NT2/D1 (cell line): ENCODE measurements around the gene KNCN.

ENCODE experiments used
- DNase-seq: peaks from one replicate; pipeline ENCODE4 v3.0.0-alpha.2; 2011; ENCODE audit warnings: low read depth, low spot score
- H3K27me3 ChIP-seq: 2 replicates; pipeline ENCODE4 v1.6.0; 2011; ENCODE audit warnings: mild to moderate bottlenecking; ENCODE audit not compliant: insufficient read length, insufficient read depth
- H3K36me3 ChIP-seq: 2 replicates; pipeline ENCODE4 v1.6.1; 2011; ENCODE audit warnings: mild to moderate bottlenecking, low read length, mixed read lengths; ENCODE audit not compliant: insufficient read depth, insufficient read length
- H3K4me1 ChIP-seq: 2 replicates; pipeline ENCODE4 v1.5.1; 2011; ENCODE audit not compliant: insufficient read depth, insufficient read length
- H3K4me3 ChIP-seq: 2 replicates; pipeline ENCODE4 v1.5.1; 2011; ENCODE audit warnings: low read depth; ENCODE audit not compliant: insufficient read length
- H3K9ac ChIP-seq: 2 replicates; pipeline ENCODE4 v1.6.0; 2011; ENCODE audit warnings: low read depth; ENCODE audit not compliant: insufficient read length
- H3K9me3 ChIP-seq: 2 replicates; pipeline ENCODE4 v1.5.1; 2011; ENCODE audit warnings: mild to moderate bottlenecking, low read length; ENCODE audit not compliant: insufficient read depth
- SUZ12 ChIP-seq: IDR thresholded peaks from 2 replicates; pipeline ENCODE4 v1.6.1; 2011; ENCODE audit not compliant: insufficient read length, insufficient read depth; ENCODE audit errors: extremely low read depth
- YY1 ChIP-seq: IDR thresholded peaks from 2 replicates; pipeline ENCODE4 v1.6.1; 2011; ENCODE audit not compliant: insufficient read length, insufficient read depth
- ZNF274 ChIP-seq: IDR thresholded peaks from 2 replicates; pipeline ENCODE4 v1.6.1; 2011; ENCODE audit warnings: mild to moderate bottlenecking, low read depth, low read length

Gene KNCN

GRCh38 chr1:46508757-46509156, 42.7 kb downstream of the KNCN start:
- TF ChIP-seq SUZ12 (no peak), ZNF274 (no peak), YY1 (no peak)
- H3K36me3 ChIP-seq: no peaks in the 10 kb centered on the region
- H3K9me3 ChIP-seq: no peaks in the 10 kb centered on the region
- H3K9ac ChIP-seq: no peak overlapping the region
- H3K4me3 ChIP-seq: no peak overlapping the region
- H3K4me1 ChIP-seq: peaks cover 30% of the 10 kb centered on the region
- DNase-seq: no peak
- H3K27me3 ChIP-seq: peaks cover 19% of the 10 kb centered on the region

GRCh38 chr1:46506470-46507219, 44.8 kb downstream of the KNCN start:
- no peak overlapping the region for H3K9ac ChIP-seq
- H3K27me3 ChIP-seq: peaks cover 19% of the 10 kb centered on the region
- no peaks in the 10 kb centered on the region for H3K9me3 ChIP-seq
- TF ChIP-seq ZNF274 (no peak), SUZ12 (no peak), YY1 (no peak)
- H3K36me3 ChIP-seq: no peaks in the 10 kb centered on the region
- no peak for DNase-seq
- no peak overlapping the region for H3K4me3 ChIP-seq
- H3K4me1 ChIP-seq: peaks cover 18% of the 10 kb centered on the region

- DNase-seq: no peak
- Histone ChIP-seq H3K4me1 (peaks cover 2% of the 10 kb centered on the region), H3K27me3 (peaks cover 19% of the 10 kb centered on the region), H3K9ac (no peak overlapping the region), H3K36me3 (no peaks in the 10 kb centered on the region), H3K9me3 (no peaks in the 10 kb centered on the region), H3K4me3 (no peak overlapping the region)
- TF ChIP-seq YY1 (no peak), ZNF274 (no peak), SUZ12 (no peak)
Measured at GRCh38 chr1:46503421-46503820, 48.0 kb downstream of the KNCN start.

GRCh38 chr1:46501528-46501927, 49.9 kb downstream of the KNCN start:
- Histone ChIP-seq H3K4me1 (no peaks in the 10 kb centered on the region), H3K4me3 (no peak overlapping the region), H3K9me3 (no peaks in the 10 kb centered on the region), H3K36me3 (no peaks in the 10 kb centered on the region), H3K9ac (no peak overlapping the region), H3K27me3 (peaks cover 37% of the 10 kb centered on the region)
- TF ChIP-seq SUZ12: no peak
- TF ChIP-seq ZNF274: no peak
- no peak for TF ChIP-seq YY1
- no peak for DNase-seq

DNA sequence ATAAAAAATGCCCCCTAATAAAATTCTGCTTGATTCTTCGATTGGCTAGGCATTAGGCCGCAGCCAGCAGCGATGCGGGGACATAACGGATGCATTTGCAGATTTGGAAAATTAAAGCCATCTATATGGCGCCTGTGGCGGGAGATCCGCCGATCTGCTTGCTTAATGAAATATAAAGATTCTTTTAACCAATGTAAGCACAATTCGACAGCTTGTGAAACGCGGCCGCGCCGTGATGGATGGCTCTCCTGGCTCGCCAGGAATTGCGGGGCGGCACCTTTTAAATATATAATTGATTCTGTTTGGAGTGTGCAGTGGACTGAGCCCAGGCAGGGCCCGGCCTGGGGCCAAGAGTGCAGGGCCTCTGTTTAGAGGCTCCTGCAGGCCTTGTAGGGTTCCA, 53.8 kb downstream of the KNCN start:
- H3K36me3 ChIP-seq: no peaks in the 10 kb centered on the region
- H3K4me1 ChIP-seq: peaks cover 2% of the 10 kb centered on the region
- no peak overlapping the region for H3K4me3 ChIP-seq
- TF ChIP-seq SUZ12 (no peak), YY1 (no peak)
- H3K9me3 ChIP-seq: no peaks in the 10 kb centered on the region
- peaks cover 65% of the 10 kb centered on the region for H3K27me3 ChIP-seq
- H3K9ac ChIP-seq: no peak overlapping the region
- DNase-seq: no peak

GRCh38 chr1:46497020-46497419, 54.4 kb downstream of the KNCN start:
- Histone ChIP-seq H3K9ac (no peak overlapping the region), H3K9me3 (no peaks in the 10 kb centered on the region), H3K36me3 (no peaks in the 10 kb centered on the region), H3K4me1 (peaks cover 2% of the 10 kb centered on the region), H3K4me3 (no peak overlapping the region), H3K27me3 (peaks cover 70% of the 10 kb centered on the region)
- no peak for DNase-seq
- no peak for TF ChIP-seq SUZ12

GRCh38 chr1:46496505-46496904, 54.9 kb downstream of the KNCN start:
- Histone ChIP-seq H3K27me3 (peaks cover 73% of the 10 kb centered on the region), H3K36me3 (no peaks in the 10 kb centered on the region), H3K4me1 (peaks cover 2% of the 10 kb centered on the region), H3K4me3 (no peak overlapping the region), H3K9me3 (no peaks in the 10 kb centered on the region), H3K9ac (no peak overlapping the region)
- TF ChIP-seq ZNF274 (no peak), YY1 (no peak), SUZ12 (no peak)
- no peak for DNase-seq
